PC-9 (cell line): ENCODE results near the gene PLK2.

Experiments used
- CTCF ChIP-seq: fragments of 200-600 bp; sonication (generic); conservative IDR thresholded peaks from 2 replicates; pipeline ENCODE4 v1.6.1; 2017; ENCODE audit warnings: mixed run types, antibody characterized with exemption, mild to moderate bottlenecking, moderate library complexity
- EZH2 ChIP-seq: fragments of 200-600 bp; sonication (generic); IDR thresholded peaks from 2 replicates; pipeline ENCODE4 v1.8.0; 2017; ENCODE audit warnings: antibody characterized with exemption, low read depth

GRCh38 chr5:58412081-58412480 is 47.8 kb downstream of the PLK2 start:
- no peak for TF ChIP-seq CTCF
- no peak for TF ChIP-seq EZH2
